NB4 (cell line): ENCODE measurements around the gene BORCS5.

Experiments
- POLR2A ChIP-seq: IDR thresholded peaks from 2 replicates; pipeline ENCODE4 v1.6.1; 2011; ENCODE audit warnings: mild to moderate bottlenecking; ENCODE audit not compliant: insufficient read length; ENCODE audit errors: extremely low read depth
- TF ChIP-seq, protein P1 (sequence below): IDR thresholded peaks from one replicate; pipeline ENCODE4 v1.5.1; 2012; ENCODE audit warnings: low read depth, low read length
- TF ChIP-seq, protein P2 (sequence below): IDR thresholded peaks from 2 replicates; pipeline ENCODE4 v1.6.1; 2011; ENCODE audit warnings: low read depth, low read length

DNA sequence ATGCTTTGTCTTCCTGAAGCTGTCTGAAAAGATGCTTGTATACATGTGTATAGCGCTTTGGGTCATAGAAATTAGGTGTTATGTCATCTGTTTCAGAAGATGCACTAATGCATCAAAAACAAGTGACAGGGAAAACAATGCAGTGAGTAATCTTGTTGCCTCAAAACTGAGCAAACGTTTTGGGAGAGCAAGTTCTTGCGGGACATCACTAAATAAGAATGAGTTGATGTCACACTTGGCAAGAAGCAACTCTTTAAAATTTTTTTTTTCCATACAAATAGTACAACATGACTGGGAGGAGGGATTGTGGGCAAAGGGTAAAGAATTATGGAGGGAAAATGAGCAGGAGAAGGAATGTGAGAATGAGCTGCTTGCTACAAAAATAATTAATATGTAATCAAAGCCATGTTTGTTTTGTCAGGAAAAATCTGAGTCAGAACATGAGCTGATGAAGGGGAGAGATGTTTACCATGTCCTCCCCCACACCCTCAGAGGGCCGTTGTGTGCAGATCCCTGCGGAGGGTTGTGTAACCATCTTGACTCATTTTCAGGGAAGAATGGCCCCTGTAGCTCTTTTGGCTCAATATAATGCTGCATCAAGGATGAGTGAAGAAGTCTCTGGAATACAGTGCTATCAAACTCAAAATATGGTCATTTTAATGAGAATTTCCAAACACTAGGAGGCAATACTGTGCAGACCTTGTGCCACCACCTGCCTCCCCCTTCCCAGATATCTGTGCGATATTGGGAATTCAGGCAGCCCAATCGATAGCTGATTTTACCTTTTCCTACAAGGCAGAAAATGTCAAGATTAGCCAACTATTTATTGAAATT lies 41.4 kb downstream of the BORCS5 start:
- TF ChIP-seq, protein P1, sequence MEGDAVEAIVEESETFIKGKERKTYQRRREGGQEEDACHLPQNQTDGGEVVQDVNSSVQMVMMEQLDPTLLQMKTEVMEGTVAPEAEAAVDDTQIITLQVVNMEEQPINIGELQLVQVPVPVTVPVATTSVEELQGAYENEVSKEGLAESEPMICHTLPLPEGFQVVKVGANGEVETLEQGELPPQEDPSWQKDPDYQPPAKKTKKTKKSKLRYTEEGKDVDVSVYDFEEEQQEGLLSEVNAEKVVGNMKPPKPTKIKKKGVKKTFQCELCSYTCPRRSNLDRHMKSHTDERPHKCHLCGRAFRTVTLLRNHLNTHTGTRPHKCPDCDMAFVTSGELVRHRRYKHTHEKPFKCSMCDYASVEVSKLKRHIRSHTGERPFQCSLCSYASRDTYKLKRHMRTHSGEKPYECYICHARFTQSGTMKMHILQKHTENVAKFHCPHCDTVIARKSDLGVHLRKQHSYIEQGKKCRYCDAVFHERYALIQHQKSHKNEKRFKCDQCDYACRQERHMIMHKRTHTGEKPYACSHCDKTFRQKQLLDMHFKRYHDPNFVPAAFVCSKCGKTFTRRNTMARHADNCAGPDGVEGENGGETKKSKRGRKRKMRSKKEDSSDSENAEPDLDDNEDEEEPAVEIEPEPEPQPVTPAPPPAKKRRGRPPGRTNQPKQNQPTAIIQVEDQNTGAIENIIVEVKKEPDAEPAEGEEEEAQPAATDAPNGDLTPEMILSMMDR, result no peak
- TF ChIP-seq POLR2A, result no peak
- TF ChIP-seq, protein P2, sequence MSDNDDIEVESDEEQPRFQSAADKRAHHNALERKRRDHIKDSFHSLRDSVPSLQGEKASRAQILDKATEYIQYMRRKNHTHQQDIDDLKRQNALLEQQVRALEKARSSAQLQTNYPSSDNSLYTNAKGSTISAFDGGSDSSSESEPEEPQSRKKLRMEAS, result no peak
